Astrocyte (in vitro differentiated cells and primary cell): ENCODE measurements around the gene GHRHR.

ENCODE experiments used
- EZH2 ChIP-seq: IDR thresholded peaks from 2 replicates; pipeline ENCODE4 v1.6.1; 2012; ENCODE audit warnings: mild to moderate bottlenecking, low read length, inconsistent platforms; ENCODE audit not compliant: insufficient read depth
- TF ChIP-seq, protein P1 (sequence below): IDR thresholded peaks from 2 replicates; pipeline ENCODE4 v1.5.1; 2011; ENCODE audit warnings: low read depth, mild to moderate bottlenecking, inconsistent platforms, low read length, moderate library complexity; ENCODE audit not compliant: insufficient read depth

DNA sequence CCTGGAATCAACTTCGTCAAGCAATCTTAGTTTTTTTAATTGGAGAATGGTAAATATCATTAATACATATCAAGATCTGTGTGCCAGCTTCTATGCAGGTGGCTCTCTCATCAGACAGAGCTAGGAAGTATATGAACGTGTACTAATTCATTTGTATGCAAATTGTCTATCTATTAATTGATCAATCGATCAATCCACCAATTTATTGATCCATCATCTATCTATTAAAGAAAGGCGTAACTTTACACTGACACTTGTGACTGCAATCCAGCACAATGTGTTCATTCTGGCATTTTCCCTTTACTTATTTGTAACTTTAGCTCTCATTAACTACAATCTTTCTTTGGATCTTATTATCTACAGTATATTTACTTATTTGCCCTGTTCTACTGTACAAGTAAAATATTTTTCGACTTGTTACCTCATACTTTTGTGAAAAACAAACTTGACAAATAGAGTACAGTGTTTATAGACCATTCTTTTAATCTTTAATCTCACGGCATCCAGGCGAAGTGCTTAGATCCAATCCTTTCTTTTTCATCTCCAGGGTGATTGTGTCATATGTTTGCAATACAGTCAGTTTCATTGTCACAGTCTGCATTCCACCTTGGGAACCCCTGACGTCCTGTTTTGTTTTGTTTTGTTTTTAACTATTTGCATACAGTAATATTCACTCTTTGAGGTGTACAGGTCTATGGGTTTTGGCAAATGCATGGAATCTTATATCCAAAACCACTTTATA, 22.0 kb upstream of the GHRHR start:
- TF ChIP-seq, protein P1, sequence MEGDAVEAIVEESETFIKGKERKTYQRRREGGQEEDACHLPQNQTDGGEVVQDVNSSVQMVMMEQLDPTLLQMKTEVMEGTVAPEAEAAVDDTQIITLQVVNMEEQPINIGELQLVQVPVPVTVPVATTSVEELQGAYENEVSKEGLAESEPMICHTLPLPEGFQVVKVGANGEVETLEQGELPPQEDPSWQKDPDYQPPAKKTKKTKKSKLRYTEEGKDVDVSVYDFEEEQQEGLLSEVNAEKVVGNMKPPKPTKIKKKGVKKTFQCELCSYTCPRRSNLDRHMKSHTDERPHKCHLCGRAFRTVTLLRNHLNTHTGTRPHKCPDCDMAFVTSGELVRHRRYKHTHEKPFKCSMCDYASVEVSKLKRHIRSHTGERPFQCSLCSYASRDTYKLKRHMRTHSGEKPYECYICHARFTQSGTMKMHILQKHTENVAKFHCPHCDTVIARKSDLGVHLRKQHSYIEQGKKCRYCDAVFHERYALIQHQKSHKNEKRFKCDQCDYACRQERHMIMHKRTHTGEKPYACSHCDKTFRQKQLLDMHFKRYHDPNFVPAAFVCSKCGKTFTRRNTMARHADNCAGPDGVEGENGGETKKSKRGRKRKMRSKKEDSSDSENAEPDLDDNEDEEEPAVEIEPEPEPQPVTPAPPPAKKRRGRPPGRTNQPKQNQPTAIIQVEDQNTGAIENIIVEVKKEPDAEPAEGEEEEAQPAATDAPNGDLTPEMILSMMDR, result no peak
- TF ChIP-seq EZH2, result no peak
